Ishikawa (cell line): ENCODE measurements around the gene FAM120A.

Experiments
- CREB1 ChIP-seq: IDR thresholded peaks from 2 replicates; pipeline ENCODE4 v1.6.1; 2012; ENCODE audit warnings: low read depth
- EP300 ChIP-seq: IDR thresholded peaks from 2 replicates; pipeline ENCODE4 v1.6.1; 2012; ENCODE audit warnings: borderline replicate concordance
- NFIC ChIP-seq: IDR thresholded peaks from 2 replicates; pipeline ENCODE4 v1.6.1; 2012
- RAD21 ChIP-seq: IDR thresholded peaks from 2 replicates; pipeline ENCODE4 v1.6.1; 2012; ENCODE audit warnings: low read depth
- REST ChIP-seq: IDR thresholded peaks from 2 replicates; pipeline ENCODE4 v1.6.1; 2012; ENCODE audit warnings: low read depth, mild to moderate bottlenecking
- TAF1 ChIP-seq: IDR thresholded peaks from 2 replicates; pipeline ENCODE4 v1.6.1; 2012; ENCODE audit warnings: low read depth, mild to moderate bottlenecking
- TCF12 ChIP-seq: IDR thresholded peaks from 2 replicates; pipeline ENCODE4 v1.6.1; 2012; ENCODE audit warnings: low read depth
- YY1 ChIP-seq: IDR thresholded peaks from 2 replicates; pipeline ENCODE4 v1.6.1; 2012; ENCODE audit warnings: low read depth
- ZBTB7A ChIP-seq: IDR thresholded peaks from 2 replicates; pipeline ENCODE4 v1.6.1; 2012; ENCODE audit warnings: low read depth
- TF ChIP-seq, protein P1 (sequence below): IDR thresholded peaks from 2 replicates; pipeline ENCODE4 v1.6.1; 2012

DNA sequence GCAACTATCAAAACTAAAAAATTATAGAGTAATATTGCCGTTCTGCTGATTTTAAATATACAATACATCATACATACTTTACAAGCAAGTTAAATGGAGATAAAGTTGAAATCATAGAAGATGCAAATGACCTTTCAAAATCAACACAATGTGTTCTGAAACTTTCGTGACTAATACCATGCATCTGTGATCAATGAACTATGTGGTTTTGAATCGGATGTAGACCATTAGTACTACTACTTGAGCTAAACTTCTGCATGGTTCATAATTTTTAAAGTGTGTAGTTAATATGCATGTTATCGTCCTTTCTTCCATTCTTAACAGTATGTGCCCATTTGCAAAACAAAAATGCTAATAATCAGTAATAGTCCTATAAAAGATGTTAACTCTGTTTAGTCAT, 113.6 kb downstream of the FAM120A start:
- TF ChIP-seq EP300 (no peak), CREB1 (no peak), TAF1 (no peak), RAD21 (no peak), NFIC (no peak), REST (no peak), ZBTB7A (no peak), YY1 (no peak), TCF12 (no peak)
- TF ChIP-seq, protein P1, sequence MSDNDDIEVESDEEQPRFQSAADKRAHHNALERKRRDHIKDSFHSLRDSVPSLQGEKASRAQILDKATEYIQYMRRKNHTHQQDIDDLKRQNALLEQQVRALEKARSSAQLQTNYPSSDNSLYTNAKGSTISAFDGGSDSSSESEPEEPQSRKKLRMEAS, result no peak
